ENCODE measurements around the gene FAM241A. TPM values are rescaled to one million over a fixed set of nuclear protein-coding genes. Genes with fewer than 3 reads are reported as not detected.
A peak's percentile ranks its signal among the peaks of the same experiment; 100 is the strongest.

Gene FAM241A
- total RNA-seq, 1 experiment from 2014 or later = not detected

DNA sequence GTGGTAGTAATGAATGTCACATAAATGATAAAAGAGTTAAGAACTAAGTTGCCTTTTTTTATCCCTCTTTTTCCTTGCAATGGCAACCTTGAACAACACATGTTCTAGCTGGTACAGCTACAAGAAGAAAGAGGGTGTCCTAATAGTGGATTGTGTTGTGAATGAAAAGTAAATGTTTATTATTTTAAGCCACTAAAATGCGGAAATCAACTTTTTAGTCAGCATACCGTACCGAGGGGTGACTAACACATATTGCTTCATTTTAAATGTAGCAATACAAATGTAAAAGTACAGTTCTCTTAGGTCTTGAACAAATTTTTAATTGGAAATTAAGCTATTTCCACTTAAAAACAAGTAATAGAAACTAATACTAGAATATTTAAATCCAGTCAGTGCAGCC is 68.6 kb downstream of the FAM241A start:
- peak; percentile 62 for DNase-seq (ENCODE audit: low read depth)

DNA sequence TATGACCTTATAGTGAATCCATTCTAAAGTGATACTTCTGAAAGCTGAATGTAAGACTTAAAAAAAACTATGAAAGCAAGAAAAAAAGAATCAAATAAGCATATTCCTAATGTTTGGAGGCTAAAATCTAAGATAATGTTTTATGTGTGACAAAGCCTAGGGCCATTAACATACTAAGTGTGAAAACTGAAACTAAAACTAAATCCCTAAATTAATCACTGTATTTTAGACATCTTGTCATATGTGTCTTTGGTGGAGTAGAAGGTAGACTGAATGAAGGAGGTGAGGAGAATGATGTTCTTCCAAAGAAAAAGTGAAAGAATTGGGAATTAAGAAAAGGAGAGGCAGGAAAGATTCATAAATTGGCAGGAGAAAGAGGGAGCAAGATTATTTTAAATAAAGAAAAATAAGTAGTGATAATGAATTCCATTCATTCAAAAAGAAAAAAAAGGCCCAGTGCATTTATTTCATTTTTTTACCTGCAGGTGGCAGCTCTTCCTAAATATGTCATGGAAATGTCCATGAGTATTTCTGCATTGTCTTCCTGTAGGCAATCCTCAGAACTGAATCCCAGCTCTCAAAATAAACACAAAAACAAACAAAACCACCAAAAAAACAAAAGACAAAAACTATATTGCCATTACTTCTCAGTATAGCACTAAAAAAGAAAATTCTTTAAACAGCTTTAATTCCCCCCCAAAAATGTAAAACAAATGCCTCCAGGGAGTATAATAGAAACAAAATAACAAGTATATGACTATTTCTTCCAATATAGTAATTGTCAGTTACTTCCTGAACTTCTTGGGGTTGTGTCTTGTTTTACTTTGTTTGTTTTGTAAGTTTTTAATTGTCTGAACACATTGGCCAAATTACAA is 69.4 kb downstream of the FAM241A start:
- DNase-seq (ENCODE audit: low read depth) = peak; percentile 40

DNA sequence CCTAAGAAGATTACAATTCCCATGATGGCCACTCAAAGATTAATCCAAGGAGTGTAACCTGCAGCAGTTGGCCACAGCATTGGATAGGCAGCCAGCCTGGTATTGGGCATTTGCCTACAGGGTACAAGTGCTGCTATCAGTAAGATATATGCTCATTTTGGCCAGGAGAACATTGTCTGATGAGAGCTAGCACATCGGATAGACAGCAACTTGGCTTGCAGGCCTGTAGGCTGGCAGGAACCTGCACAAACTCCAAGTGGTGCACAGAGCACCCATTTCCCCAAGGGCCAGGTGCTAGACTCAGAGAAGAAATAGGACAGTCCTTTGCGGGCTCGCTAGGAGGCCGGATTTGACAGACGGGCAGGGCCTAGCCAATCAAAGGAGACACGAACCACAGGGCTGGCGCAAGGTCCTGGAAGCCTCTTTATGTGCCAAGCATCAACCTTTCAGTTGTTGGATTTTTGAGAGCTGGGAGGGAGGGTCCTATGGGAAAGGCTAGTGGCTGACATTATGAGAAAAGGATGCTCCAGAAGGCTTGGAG is 74.6 kb downstream of the FAM241A start:
- no peak for DNase-seq (ENCODE audit: low read depth)

DNA sequence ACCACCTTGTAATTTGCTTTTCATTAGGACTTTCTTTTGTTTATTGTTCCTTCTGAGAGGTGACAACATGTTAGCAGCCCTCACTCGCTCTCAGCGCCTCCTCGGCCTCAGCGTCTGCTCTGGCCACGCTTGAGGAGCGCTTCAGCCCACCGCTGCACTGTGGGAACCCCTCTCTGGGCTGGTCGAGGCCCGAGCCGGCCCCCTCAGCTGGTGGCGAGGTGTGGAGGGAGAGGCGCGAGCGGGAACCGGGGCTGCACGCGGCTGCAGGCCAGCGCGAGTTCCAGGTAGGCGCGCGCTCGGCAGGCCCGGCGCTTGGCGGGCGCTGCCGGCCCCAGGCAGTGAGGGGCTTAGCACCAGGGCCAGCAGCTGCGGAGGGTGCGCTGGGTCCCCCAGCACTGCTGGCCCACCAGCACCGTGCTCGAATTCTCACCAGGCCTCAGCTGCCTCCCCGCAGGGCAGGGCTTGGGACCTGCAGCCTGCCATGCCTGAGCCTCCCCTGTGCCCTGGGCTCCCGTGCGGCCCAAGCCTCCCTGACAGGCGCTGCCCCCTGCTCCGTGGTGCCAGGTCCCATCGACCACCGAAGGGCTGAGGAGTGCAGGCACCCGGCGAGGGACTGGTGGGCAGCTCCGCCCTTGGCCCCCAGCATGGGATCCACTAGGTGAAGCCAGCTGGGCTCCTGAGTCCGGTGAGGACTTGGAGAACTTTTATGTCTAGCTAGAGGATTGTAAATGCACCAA is 77.1 kb downstream of the FAM241A start:
- DNase-seq (ENCODE audit: low read depth) = no peak

DNA sequence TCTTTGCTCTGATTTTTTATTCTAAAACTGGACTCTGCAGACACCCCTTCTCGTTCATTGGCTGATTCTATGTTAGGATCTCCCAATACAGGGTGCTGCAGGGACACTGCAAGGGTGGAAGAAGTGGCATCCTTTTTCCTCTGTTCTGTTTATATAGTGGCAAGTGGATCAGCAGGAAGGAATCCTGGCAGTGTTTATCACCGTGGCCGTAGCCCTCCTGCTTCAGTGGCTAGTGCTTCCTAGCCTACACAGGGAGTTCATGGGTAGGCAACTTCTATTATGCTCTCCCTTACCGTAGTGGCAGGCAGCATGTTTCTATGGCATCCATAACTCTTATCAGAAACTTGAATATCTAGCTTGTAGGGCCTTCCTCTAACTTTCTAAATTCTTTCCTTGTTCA is 79.9 kb downstream of the FAM241A start:
- no peak for DNase-seq (ENCODE audit: low read depth)

DNA sequence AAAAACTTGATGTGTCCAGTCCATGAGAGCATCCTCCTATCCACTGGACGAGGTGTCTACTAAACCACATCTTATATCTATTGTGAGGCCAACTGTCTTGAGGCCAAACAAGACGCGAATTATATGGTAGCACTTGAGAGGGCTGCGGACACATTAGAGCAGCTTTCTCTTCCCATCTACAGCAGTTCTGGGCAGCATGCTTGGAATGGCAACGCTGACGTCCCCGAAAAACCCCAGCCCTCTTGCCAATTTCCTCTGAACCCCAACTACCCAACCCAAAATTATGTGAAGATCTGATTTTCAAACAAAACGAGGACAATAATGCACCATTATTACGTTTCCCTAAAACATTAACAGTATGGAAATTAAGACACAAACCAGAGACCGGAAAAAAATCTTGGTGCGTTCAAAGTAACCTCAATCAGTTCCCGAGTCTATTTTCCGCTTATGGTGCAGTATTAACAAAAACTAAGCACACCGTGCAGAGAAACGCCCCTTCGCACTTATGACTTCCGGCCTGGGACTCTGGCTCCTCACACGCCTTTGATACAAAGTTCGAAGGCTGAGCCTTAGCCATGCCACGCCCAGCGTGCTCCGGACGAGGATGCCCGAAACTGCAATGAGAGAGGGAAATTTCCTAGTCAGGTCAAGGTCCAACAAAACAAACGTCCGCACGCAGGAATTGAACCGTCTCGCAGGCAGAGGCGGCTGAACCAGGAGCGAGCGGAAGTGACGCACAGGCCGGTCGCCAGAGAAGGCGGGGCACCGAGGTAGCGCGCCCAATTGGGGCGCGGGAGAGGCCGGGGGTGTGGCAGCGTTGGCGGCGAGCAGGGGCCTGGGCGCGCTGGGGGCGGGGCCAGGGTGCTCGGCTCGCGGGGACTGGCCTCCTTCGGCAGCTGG is 85.9 kb downstream of the FAM241A start:
- DNase-seq (ENCODE audit: low read depth) = peak; percentile 93

DNA sequence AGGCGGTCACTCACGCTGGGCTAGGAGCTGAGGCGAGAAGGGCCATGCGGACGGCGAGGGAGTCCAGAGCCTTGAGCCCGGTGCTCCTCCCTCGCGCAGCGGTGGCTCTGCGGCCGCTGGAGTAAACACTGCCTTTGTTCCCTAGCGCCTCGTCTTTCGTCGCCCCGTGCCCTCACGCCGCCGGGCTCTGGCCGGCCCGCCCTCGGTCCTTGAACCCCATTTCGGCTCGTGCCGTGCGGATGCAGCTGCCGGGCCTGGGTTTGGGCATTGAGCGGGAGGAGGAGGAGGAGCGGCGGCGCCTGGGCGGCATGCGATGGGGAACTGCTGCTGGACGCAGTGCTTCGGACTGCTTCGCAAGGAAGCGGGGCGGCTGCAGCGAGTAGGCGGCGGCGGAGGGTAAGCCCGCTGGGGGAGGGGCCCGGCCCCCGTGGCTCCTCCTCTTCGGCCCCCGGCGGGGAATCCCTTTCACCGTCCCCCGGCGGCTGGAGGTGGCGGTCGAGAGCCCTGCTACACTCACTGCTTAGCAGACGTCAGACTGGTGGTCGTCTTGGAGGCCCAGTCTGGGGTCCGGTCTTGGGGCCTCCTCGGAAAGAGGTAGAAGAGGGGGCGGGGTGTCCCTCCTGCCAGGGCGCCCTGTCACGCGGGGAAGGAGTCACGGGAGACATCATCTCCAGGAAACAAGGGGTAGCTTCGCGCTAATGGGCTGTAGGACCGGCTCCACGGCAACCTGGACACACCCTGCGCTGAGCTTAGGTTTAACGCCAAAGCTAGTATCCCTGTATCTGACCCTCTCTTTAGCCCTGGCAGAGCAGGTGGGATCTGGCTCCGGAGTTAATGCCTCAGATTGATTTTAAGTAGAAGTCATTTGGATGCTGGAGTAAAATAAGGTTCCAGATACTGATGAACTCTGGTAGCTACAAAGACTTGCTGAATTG is 86.8 kb downstream of the FAM241A start, which contains the start of gene AP1AR:
TSS of gene AP1AR (plus strand) at position 9 of the 935 bp plus-strand sequence. CDS start at position 314, 305 bp downstream.
- DNase-seq (ENCODE audit: low read depth) = peak; percentile 66

DNA sequence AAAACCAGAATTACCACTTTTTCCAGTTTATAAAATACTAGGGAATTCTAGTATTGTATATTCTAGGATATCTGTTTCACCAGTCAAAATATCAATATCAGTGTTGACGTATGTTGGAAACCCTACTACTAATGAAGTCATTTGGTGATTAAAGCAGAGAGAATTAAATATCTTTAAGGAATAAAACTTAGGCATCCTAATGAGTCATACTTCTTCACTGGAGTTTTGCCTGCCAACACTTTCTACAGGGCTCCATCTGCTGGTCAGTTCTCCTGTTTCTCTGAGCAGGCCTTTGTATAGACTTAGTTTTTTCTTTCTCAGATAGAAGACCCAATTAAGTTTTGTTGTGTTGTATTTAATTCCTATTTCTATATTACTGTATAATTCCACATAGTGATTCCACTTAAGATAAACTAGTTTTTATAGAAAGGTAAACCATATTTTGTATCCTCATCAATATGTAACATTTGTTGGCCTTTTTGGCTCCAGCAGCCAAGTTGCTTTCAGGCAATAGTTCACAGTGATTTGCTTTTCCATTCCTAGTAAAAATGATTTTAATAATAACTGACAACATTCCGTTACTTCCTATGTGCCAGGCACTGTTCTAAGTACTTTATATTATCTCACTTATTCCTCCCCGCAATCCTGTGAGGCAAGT is 89.8 kb downstream of the FAM241A start:
- DNase-seq (ENCODE audit: low read depth) = peak; percentile 82

DNA sequence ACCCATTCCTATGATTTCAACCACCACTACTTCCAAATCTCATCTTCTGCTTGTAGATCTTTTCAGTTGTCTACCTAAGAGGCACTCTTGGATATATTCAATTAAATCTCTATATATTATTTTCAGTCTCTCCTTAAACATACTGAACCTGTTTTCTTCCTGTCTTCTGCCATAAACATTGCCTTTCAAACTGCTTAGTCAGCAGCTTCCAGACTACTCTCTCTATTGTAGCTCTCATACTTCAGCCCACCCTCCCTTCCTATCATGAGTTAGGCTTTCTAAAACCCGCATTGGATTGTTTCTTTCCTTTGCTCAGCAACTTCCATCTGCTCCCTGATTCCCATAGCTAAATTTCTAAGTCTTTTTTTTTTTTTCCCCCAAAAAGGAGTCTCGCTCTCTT is 90.8 kb downstream of the FAM241A start:
- DNase-seq (ENCODE audit: low read depth) = no peak

DNA sequence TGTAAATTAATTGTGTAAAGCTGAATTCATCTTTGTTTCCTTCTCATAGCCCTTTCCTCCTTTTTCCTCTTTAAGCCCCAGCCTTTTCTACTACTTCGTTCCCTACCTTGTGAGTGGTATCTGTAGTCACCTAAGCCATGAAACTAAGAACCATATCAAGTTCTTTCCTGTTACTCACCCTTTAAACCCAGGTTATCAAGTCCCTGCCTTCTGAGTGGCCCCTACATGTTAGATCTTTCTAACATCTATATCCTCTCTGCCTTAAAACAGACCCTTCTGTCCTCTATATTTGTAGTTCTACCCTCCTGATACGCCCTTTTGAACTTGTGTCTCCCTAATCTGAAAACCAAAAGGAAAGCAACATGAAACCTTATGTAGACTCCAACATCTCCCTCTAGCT is 93.6 kb downstream of the FAM241A start:
- DNase-seq (ENCODE audit: low read depth) = no peak

Other genes starting within 250 kb of the FAM241A start
- 6.9 and 10.4 TPM in 2 replicates for gene AP1AR, start 86.3 kb downstream of the FAM241A start, total RNA-seq (2014; rRNA removed; shearing (Covaris generic))
- 5.8 and 15.1 TPM in 2 replicates for gene TIFA, start 140.4 kb downstream of the FAM241A start, total RNA-seq (2014; rRNA removed; shearing (Covaris generic))
- 9.7 and 12.0 TPM in 2 replicates for gene ALPK1, start 151.9 kb downstream of the FAM241A start, total RNA-seq (2014; rRNA removed; shearing (Covaris generic))